GM19468 (cell line): Measurements from ENCODE around the gene AEBP1.

Experiments
- ATAC-seq: cut with Tn5 transposase; IDR thresholded peaks from one replicate; pipeline ENCODE4 v1.9.1; 2021; ENCODE audit warnings: mild to moderate bottlenecking, moderate library complexity, moderate number of reproducible peaks; ENCODE audit not compliant: unreplicated experiment; ENCODE audit errors: extremely low read depth

The AEBP1 gene

DNA sequence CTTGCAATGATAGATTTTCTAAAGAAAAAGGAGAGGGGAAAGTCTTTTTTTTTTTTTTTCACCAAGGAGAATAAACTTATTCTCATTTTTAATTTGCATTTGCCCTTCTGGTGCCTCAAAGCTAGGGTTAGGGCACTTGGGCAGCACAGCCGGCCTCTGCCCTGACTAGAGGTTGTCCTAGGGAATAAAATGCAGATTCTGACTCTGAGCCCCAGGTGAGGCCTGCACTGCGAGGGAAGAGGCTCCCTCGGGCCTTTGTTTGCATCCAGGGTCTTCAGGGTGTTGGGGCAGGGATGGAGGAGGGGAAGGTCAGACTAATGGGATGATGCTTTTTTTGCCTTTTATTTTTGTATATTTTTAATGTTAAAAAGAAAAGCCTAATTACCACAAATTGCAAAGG lies 29.1 kb downstream of the AEBP1 start:
- ATAC-seq, result no peak

DNA sequence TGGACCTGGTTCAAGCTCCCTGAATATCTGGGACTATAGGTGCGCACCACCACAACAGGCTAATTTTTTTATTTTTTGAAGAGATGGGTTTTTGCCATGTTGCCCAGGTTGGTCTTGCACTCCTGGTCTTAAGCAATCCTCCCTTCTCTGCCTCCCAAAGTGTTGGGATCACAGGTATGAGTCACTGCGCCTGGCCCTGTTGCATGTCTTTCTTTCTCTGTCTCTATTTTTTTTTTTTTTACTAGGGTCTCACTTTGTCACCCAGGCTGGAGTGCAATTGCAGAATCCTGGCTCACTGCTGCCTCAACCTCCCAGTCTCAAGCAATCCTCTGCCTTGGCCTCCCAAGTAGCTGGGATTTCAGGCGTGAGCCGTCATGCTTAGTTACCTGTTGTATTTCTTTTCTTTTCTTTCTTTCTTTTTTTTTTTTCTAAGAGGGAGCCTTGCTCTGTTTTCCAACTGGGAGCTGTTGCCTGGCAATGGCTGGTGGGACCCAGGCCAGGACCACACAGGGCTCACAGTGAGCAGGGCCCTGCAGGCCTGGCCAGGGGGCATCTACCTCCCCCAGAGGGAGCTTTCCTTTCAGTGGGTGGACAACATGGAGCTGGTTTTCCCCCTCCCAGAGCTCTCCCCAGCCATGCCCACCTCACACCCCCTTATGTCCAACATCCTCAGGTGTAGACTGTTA lies 30.9 kb downstream of the AEBP1 start:
- no peak for ATAC-seq

GRCh38 chr7:44136731-44137130 lies 32.6 kb downstream of the AEBP1 start:
- ATAC-seq, result no peak

GRCh38 chr7:44138698-44139097 lies 34.6 kb downstream of the AEBP1 start:
- ATAC-seq, result no peak

DNA sequence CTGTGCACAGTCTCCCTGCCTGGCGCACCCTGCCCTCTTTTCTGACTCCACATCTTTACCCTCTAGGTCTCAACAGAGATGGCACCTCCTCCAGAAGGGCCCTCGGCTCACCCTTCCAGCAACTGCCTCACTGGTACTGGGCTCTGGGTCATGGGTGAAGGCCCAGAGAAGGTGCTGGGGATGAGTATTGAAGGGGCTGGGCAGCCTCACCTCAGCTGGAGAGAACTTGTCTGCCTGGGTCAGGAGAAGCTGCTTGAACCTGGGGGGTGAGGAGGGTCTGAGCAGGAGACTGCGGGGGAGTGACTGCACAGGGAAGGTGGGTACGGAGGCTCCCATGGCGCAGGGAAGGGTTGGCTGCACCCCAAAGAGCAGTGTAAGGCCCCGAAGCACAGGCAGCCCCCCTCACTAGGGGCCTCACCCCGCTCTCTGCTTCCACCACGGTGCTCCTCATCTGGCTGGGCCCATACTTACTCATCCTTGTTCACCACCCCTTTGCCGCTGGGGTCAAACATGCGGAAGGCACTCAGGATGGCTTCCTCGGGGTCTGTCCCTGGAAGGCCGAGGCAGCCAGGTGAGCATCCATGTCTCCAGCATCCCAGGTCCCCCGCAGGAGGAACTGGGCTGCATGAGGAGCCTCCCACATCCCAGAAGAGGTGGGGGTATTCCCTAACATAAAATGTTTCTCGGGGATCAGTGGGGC lies 35.3 kb downstream of the AEBP1 start:
- ATAC-seq, result no peak

DNA sequence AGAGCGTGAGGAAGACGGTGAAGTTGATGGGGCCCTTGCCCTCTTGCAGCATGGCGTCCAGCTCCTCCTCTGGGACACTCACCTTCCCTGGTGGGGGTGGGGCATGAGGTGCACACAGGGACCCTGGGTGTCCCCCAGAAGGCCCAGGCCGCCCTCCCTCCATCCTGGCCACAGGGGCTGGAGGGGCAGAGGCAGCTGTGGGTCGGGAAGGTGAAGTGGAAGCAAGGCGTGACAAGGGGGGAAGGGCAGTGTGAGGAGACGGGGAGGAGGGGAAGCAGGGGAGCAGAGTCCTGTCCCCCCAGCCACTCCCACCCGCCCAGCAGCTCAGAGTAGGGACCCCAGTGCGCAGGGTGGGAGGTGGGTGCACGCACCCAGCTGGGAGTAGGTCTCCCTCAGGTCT lies 36.2 kb downstream of the AEBP1 start:
- ATAC-seq, result no peak

DNA sequence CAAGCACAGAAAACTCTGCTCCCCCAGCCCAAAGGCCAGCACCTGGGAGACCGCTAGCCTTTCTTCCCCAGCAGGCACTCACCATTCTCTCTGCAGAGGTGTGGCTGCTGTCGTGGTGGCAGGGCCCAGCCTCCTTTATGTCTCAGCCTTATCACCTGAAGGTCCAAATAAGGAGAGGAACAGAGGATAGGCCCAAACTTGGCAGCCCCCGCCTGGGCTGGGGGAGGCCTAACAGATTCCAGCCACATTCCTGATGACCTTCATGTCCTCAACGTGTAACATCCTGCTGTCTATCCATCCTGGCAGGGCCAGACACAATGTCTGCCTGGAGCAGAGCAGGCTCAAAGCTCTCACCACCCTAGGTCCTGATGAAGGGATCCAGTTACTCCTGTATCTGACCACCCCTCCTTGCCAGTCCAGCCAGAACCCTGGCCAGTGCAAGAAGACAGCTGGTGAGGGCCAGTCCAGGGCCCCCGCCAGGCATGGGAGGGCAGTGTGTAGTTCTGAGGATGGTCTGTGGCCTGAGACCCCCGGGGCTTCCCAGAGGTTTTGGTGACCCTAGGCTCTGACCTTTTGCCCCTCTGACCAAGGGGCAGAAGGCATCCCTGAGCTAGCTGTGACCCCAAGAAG lies 37.2 kb downstream of the AEBP1 start, which contains the start of gene MYL7:
Gene MYL7, minus strand, starts transcription at position 112 of the 630 bp plus-strand sequence. Its CDS starts 27 bp downstream, at position 85.
- no peak for ATAC-seq

DNA sequence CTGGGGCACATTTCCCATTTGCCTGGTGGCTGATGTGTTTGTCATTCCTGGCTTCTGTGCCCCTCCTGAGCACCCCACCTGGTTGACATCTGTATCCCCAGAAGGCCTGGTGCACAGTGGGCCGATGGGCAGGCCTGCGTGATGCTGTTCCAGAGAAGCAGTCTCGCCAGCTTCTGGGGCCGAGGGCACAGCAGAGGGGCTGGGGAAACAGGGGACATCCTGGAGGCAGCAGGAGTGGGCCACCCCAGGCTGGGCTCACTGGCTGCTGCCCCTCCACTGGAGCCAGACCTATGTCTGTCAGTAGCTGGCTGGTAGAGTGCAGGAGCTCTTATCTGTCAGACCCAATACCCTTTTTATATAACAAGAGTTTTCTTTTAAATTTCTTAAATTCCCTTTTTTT lies 37.9 kb downstream of the AEBP1 start:
- no peak for ATAC-seq

GRCh38 chr7:44143646-44144250 lies 39.6 kb downstream of the AEBP1 start:
- ATAC-seq, result no peak

- ATAC-seq, result no peak
Observed at GRCh38 chr7:44144426-44144967, 40.4 kb downstream of the AEBP1 start.

- no peak for ATAC-seq
Observed at GRCh38 chr7:44144968-44145478, 40.9 kb downstream of the AEBP1 start.

- no peak for ATAC-seq
Observed at GRCh38 chr7:44145479-44145968, 41.4 kb downstream of the AEBP1 start.

- ATAC-seq, result no peak
Observed at GRCh38 chr7:44145969-44146911, 42.1 kb downstream of the AEBP1 start.

DNA sequence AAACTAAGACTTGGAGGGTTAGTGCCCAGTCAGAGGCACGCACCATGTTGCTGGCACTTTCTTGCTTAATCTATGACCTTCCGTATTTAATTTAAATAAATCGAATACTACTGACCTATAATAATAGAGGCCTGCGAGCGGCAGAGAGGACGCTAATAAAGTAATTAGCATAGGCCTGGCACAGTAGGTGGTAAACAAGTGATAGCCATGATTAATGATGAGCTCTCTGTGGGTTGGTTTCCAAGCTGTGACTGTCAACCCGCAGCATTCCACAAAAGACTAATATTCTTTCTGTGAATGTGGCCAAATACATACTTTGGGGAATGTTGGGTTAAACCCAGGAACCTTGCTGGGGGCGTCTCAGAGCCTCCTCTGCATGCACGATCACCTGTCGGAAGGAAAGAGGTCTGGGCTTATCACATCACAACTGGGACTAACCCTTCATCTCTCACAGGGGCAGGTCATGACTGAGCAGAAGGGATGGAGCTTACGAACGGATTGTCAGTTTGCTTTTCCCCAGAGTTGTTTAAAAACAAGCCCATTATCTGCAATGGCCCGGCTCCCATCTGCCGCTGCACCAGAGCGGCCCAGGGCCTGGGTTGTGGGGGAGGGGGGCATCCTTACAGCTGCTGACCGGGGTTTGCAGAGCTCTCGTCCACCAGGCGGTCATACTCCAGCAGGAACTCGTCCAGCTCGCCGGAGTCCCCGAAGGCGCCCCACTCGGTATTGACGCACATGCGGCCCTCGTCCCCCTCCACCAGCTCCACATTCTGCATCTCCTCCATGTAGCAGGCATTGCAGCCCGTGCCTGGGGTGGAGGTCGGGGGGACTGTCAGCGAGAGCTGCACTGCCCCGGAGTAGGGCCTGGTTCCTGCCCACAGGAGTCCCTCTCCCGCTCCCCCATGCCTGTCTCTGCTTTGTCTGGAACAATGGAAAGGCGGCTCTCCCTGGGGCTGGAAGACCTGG lies 43.2 kb downstream of the AEBP1 start:
- ATAC-seq, result no peak

- no peak for ATAC-seq
Observed at GRCh38 chr7:44148166-44148565, 44.0 kb downstream of the AEBP1 start.

DNA sequence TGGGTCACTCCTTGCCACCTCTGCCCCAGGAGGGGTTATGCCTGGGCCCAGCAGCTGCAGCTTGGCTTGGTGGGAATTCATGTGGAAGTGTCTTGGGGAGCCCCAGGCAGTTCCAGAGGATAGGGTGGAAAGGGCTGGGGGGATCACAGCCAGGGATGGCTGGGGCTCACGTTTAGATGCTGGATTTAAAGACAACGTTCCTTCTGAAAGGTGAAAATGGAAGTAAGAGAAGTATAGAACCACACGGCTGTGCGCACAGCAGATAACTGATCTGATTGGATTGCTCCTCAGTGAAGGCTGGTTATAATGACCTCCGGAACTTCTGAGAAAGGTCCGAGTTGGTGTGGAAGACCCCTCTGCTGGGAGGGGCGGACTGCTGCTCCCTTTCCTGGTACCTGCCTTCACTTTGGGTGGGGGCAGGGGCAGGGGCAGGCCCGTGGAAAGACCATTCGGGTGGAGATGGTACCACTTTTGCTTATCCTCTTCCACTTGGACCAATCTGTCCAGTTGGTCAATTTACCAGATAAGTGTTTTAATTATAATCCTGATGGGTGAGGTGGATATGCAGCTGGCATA lies 44.9 kb downstream of the AEBP1 start:
- ATAC-seq, result no peak

DNA sequence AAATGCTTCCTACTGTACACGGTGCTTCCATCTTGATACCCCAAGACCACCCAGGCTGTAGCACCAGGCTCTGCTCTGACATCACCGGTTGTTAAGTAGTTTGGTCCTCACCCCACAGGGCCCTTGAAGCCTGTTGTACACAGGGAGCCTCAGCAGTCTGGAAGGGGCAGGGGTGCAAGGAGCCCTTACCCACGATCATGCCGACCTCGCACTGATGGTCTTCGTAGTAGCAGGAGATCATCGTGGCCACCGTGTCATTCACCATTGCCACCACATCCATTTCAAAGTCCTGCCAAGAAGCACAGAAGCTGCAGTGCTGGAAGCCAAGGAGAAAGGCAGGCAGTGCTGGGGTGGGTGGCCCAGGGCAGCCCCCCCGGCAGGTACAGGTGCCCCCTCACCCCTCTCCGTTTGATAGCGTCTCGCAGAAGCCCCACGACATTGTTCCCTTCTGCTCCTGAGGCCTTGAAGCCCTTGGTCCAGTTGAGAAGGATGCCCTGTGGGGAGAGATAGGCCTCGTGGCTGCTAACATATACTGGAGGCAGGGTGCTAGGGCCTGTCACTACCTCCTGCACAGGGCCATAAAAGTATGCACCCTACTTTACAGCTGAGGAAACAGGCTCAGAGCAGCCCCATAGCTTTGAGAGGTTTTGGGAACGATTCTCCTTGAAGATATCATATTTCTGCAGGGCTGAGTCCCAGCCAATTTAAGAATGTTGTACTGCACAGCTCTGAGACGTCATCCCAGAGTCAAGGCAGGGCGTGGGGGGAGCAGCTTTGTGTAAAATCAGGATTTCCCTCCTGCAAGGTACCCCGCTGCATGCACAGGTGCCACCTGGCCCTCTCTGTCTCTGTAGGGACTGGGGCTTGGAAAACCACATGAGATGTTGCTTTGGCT lies 45.7 kb downstream of the AEBP1 start:
- ATAC-seq, result no peak
